Sigmoid colon (tissue), 4 donors: ENCODE data around the gene RAD52.

Experiments
- EP300 ChIP-seq, 4 donors: sonication (generic); formaldehyde crosslinking; IDR thresholded peaks; one replicate each; pipeline ENCODE4 v1.6.1; 2017; ENCODE audit warnings: antibody characterized with exemption in 4 of 4
- TF ChIP-seq, protein P1 (sequence below), 4 experiments: fragments of 450-650 bp in 3 of 4; fragments of 200-600 bp in 1 of 4; IDR thresholded peaks; one replicate each; pipeline ENCODE4 v1.5.1; 2016 to 2019; ENCODE audit warnings: antibody characterized with exemption in 4 of 4, mild to moderate bottlenecking in 3 of 4, moderate library complexity in 2 of 4

DNA sequence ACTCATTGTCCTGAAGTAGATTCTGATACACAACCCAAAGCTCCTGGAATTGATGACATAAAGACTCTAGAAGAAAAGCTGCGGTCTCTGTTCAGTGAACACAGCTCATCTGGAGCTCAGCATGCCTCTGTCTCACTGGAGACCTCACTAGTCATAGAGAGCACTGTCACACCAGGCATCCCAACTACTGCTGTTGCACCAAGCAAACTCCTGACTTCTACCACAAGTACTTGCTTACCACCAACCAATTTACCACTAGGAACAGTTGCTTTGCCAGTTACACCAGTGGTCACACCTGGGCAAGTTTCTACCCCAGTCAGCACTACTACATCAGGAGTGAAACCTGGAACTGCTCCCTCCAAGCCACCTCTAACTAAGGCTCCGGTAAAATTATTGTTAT is 63.8 kb downstream of the RAD52 start:
- TF ChIP-seq, protein P1, sequence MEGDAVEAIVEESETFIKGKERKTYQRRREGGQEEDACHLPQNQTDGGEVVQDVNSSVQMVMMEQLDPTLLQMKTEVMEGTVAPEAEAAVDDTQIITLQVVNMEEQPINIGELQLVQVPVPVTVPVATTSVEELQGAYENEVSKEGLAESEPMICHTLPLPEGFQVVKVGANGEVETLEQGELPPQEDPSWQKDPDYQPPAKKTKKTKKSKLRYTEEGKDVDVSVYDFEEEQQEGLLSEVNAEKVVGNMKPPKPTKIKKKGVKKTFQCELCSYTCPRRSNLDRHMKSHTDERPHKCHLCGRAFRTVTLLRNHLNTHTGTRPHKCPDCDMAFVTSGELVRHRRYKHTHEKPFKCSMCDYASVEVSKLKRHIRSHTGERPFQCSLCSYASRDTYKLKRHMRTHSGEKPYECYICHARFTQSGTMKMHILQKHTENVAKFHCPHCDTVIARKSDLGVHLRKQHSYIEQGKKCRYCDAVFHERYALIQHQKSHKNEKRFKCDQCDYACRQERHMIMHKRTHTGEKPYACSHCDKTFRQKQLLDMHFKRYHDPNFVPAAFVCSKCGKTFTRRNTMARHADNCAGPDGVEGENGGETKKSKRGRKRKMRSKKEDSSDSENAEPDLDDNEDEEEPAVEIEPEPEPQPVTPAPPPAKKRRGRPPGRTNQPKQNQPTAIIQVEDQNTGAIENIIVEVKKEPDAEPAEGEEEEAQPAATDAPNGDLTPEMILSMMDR (IDR thresholded peaks at IDR 0.05) = no peak
- TF ChIP-seq EP300 (IDR thresholded peaks at IDR 0.05) = no peak
